Measurements from ENCODE around the gene INSYN1.

DNA sequence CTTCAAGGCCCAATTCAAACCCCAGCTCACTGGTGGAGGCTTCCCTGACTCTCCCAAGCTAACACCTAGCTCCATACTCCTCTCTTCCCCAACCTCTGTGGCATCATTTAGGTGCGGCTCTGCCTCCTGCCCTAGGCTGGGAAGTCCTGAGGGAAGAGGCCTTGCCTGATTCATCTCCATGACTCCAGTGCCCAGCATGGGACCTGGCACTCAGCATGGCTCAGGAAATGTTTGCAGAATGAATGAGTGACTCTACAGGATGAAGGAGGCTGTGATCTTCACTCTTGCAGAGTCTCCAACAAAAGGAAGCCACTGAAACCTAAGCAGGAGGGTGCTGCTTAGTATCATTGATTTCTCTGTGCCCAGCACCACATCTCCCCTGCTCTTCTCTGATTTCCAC is 34.5 kb upstream of the INSYN1 start:
- TF ChIP-seq POLR2A (IDR thresholded peaks at IDR 0.05) (no peak), POLR2AphosphoS5 (IDR thresholded peaks at IDR 0.05) (no peak), EP300 (IDR thresholded peaks at IDR 0.05) (no peak)
- TF ChIP-seq, protein P1, sequence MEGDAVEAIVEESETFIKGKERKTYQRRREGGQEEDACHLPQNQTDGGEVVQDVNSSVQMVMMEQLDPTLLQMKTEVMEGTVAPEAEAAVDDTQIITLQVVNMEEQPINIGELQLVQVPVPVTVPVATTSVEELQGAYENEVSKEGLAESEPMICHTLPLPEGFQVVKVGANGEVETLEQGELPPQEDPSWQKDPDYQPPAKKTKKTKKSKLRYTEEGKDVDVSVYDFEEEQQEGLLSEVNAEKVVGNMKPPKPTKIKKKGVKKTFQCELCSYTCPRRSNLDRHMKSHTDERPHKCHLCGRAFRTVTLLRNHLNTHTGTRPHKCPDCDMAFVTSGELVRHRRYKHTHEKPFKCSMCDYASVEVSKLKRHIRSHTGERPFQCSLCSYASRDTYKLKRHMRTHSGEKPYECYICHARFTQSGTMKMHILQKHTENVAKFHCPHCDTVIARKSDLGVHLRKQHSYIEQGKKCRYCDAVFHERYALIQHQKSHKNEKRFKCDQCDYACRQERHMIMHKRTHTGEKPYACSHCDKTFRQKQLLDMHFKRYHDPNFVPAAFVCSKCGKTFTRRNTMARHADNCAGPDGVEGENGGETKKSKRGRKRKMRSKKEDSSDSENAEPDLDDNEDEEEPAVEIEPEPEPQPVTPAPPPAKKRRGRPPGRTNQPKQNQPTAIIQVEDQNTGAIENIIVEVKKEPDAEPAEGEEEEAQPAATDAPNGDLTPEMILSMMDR (IDR thresholded peaks at IDR 0.05) = no peak
